ENCODE data around the gene SLC4A1AP. TPM values are rescaled to one million over a fixed set of nuclear protein-coding genes. Genes with fewer than 3 reads are reported as not detected.

The SLC4A1AP gene
- polyA plus RNA-seq, 1 donor = 23.5 TPM

GRCh38 chr2:27738349-27739057 lies 74.8 kb downstream of the SLC4A1AP start:
- peaks cover 39% of the 10 kb centered on the region for H3K4me1 ChIP-seq (ENCODE audit: control insufficient read depth, insufficient read depth, low read length)
- H3K4me3 ChIP-seq (ENCODE audit: low read length) = no peak overlapping the region
- peak overlapping the region; percentile 75 for H3K27ac ChIP-seq (ENCODE audit: low read length)
- H3K9me3 ChIP-seq (ENCODE audit: control insufficient read depth, low read depth, low read length) = peaks cover 8% of the 10 kb centered on the region
- DNase-seq = no peak
- H3K36me3 ChIP-seq (ENCODE audit: control insufficient read depth, insufficient read depth, low read length) = no peaks in the 10 kb centered on the region
- WGBS (ENCODE audit: insufficient coverage, low lambda C conversion rate) = no CpG with 5 or more reads among the region's 13 CpGs
- no peaks in the 10 kb centered on the region for H3K27me3 ChIP-seq (ENCODE audit: control insufficient read depth, insufficient read depth, low read length)

- peak overlapping the region; percentile 75 for H3K27ac ChIP-seq (ENCODE audit: low read length)
- H3K27me3 ChIP-seq (ENCODE audit: control insufficient read depth, insufficient read depth, low read length) = no peaks in the 10 kb centered on the region
Measured at GRCh38 chr2:27739058-27739373, 75.3 kb downstream of the SLC4A1AP start.

GRCh38 chr2:27741673-27742072 lies 78.0 kb downstream of the SLC4A1AP start:
- no peaks in the 10 kb centered on the region for H3K27me3 ChIP-seq (ENCODE audit: control insufficient read depth, insufficient read depth, low read length)
- 100% methylated on average over 1 of the region's 3 CpGs for WGBS (ENCODE audit: insufficient coverage, low lambda C conversion rate)
- H3K4me3 ChIP-seq (ENCODE audit: low read length) = no peak overlapping the region
- no peak for DNase-seq
- H3K9me3 ChIP-seq (ENCODE audit: control insufficient read depth, low read depth, low read length) = peaks cover 8% of the 10 kb centered on the region
- H3K36me3 ChIP-seq (ENCODE audit: control insufficient read depth, insufficient read depth, low read length) = no peaks in the 10 kb centered on the region
- no peak overlapping the region for H3K27ac ChIP-seq (ENCODE audit: low read length)
- peaks cover 28% of the 10 kb centered on the region for H3K4me1 ChIP-seq (ENCODE audit: control insufficient read depth, insufficient read depth, low read length)

More at GRCh38 chr2:27739058-27739373, 75.3 kb downstream of the SLC4A1AP start:
- 100% methylated on average over 1 of the region's 4 CpGs for WGBS (ENCODE audit: insufficient coverage, low lambda C conversion rate)
- peaks cover 39% of the 10 kb centered on the region for H3K4me1 ChIP-seq (ENCODE audit: control insufficient read depth, insufficient read depth, low read length)
- H3K36me3 ChIP-seq (ENCODE audit: control insufficient read depth, insufficient read depth, low read length) = no peaks in the 10 kb centered on the region
- H3K9me3 ChIP-seq (ENCODE audit: control insufficient read depth, low read depth, low read length) = peaks cover 8% of the 10 kb centered on the region
- H3K4me3 ChIP-seq (ENCODE audit: low read length) = no peak overlapping the region
- no peak for DNase-seq

GRCh38 chr2:27742571-27742970 lies 78.9 kb downstream of the SLC4A1AP start:
- Histone ChIP-seq H3K27me3 (ENCODE audit: control insufficient read depth, insufficient read depth, low read length) (no peaks in the 10 kb centered on the region), H3K9me3 (ENCODE audit: control insufficient read depth, low read depth, low read length) (peaks cover 8% of the 10 kb centered on the region), H3K4me3 (ENCODE audit: low read length) (no peak overlapping the region), H3K27ac (ENCODE audit: low read length) (no peak overlapping the region), H3K4me1 (ENCODE audit: control insufficient read depth, insufficient read depth, low read length) (peaks cover 21% of the 10 kb centered on the region), H3K36me3 (ENCODE audit: control insufficient read depth, insufficient read depth, low read length) (no peaks in the 10 kb centered on the region)
- DNase-seq = no peak
- no CpG with 5 or more reads among the region's 9 CpGs for WGBS (ENCODE audit: insufficient coverage, low lambda C conversion rate)

Other genes with a start within 250 kb of the SLC4A1AP start
- 89.0 TPM for gene NRBP1, start 235.3 kb upstream of the SLC4A1AP start, polyA plus RNA-seq
- gene KRTCAP3, start 221.5 kb upstream of the SLC4A1AP start, polyA plus RNA-seq = 55.5 TPM
- 30.7 TPM for gene IFT172, start 174.1 kb upstream of the SLC4A1AP start, polyA plus RNA-seq
- 4.2 TPM for gene FNDC4, start 168.7 kb upstream of the SLC4A1AP start, polyA plus RNA-seq
- 2.9 TPM for gene GCKR, start 167.1 kb upstream of the SLC4A1AP start, polyA plus RNA-seq
- gene ZNF512, start 80.8 kb upstream of the SLC4A1AP start, polyA plus RNA-seq = 36.7 TPM
- 5.4 TPM for gene CCDC121, start 34.9 kb upstream of the SLC4A1AP start, polyA plus RNA-seq
- gene GPN1, start 34.8 kb upstream of the SLC4A1AP start, polyA plus RNA-seq = 41.5 TPM
- 49.6 TPM for gene SUPT7L, start 275 bp upstream of the SLC4A1AP start, polyA plus RNA-seq
- gene MRPL33, start 107.8 kb downstream of the SLC4A1AP start, polyA plus RNA-seq = 126 TPM
- gene RBKS, start 226.5 kb downstream of the SLC4A1AP start, polyA plus RNA-seq = 30.4 TPM
- 32.0 TPM for gene BABAM2, start 226.8 kb downstream of the SLC4A1AP start, polyA plus RNA-seq

Measured in large intestine (tissue), 3 donors.